ENCODE measurements around the gene PLCB4.

PLCB4 gene

GRCh38 chr20:9076440-9076839 is 7.6 kb downstream of the PLCB4 start:
- Mint-ChIP-seq H3K36me3 (no peaks in the 10 kb centered on the region), H3K9me3 (peaks cover 4% of the 10 kb centered on the region), H3K4me1 (no peaks in the 10 kb centered on the region), H3K4me3 (no peak overlapping the region), H3K27ac (no peak overlapping the region)
- no peak for ATAC-seq
- no peak for DNase-seq (ENCODE audit: low spot score in 2 of 2)

GRCh38 chr20:9078826-9079731 is 10.2 kb downstream of the PLCB4 start:
- no peaks in the 10 kb centered on the region for H3K4me1 Mint-ChIP-seq
- H3K36me3 Mint-ChIP-seq, result no peaks in the 10 kb centered on the region
- H3K4me3 Mint-ChIP-seq, result no peak overlapping the region
- peaks cover 4% of the 10 kb centered on the region for H3K9me3 Mint-ChIP-seq
- no peak overlapping the region for H3K27ac Mint-ChIP-seq
- ATAC-seq (no peak), DNase-seq (ENCODE audit: low spot score in 2 of 2) (no peak)

GRCh38 chr20:9081423-9081966 is 12.6 kb downstream of the PLCB4 start:
- H3K27ac Mint-ChIP-seq, result no peak overlapping the region
- no peak for DNase-seq (ENCODE audit: low spot score in 2 of 2)
- ATAC-seq, result no peak
- H3K4me1 Mint-ChIP-seq, result no peaks in the 10 kb centered on the region
- no peaks in the 10 kb centered on the region for H3K36me3 Mint-ChIP-seq
- H3K9me3 Mint-ChIP-seq, result peaks cover 4% of the 10 kb centered on the region
- no peak overlapping the region for H3K4me3 Mint-ChIP-seq

- Mint-ChIP-seq H3K36me3 (no peaks in the 10 kb centered on the region), H3K9me3 (peaks cover 4% of the 10 kb centered on the region)
Observed at GRCh38 chr20:9082741-9083140, 13.9 kb downstream of the PLCB4 start.

GRCh38 chr20:9087531-9088217 is 18.8 kb downstream of the PLCB4 start:
- ATAC-seq (no peak), DNase-seq (ENCODE audit: low spot score in 2 of 2) (no peak)
- Mint-ChIP-seq H3K36me3 (no peaks in the 10 kb centered on the region), H3K9me3 (no peaks in the 10 kb centered on the region), H3K27ac (no peak overlapping the region), H3K4me3 (no peak overlapping the region), H3K4me1 (no peaks in the 10 kb centered on the region)

More at GRCh38 chr20:9082741-9083140, 13.9 kb downstream of the PLCB4 start:
- DNase-seq (ENCODE audit: low spot score in 2 of 2) (no peak), ATAC-seq (no peak)
- no peak overlapping the region for H3K4me3 Mint-ChIP-seq
- no peak overlapping the region for H3K27ac Mint-ChIP-seq
- H3K4me1 Mint-ChIP-seq, result no peaks in the 10 kb centered on the region

GRCh38 chr20:9088556-9088955 is 19.7 kb downstream of the PLCB4 start:
- no peak for ATAC-seq
- Mint-ChIP-seq H3K27ac (no peak overlapping the region), H3K9me3 (no peaks in the 10 kb centered on the region), H3K36me3 (no peaks in the 10 kb centered on the region), H3K4me1 (no peaks in the 10 kb centered on the region), H3K4me3 (no peak overlapping the region)
- no peak for DNase-seq (ENCODE audit: low spot score in 2 of 2)

GRCh38 chr20:9092113-9092512 is 23.2 kb downstream of the PLCB4 start:
- H3K27ac Mint-ChIP-seq, result no peak overlapping the region

GRCh38 chr20:9092655-9093054 is 23.8 kb downstream of the PLCB4 start:
- Mint-ChIP-seq H3K36me3 (no peaks in the 10 kb centered on the region), H3K27ac (no peak overlapping the region), H3K9me3 (peaks cover 2% of the 10 kb centered on the region), H3K4me1 (no peaks in the 10 kb centered on the region), H3K4me3 (no peak overlapping the region)
- ATAC-seq, result no peak
- no peak for DNase-seq (ENCODE audit: low spot score in 2 of 2)

More at GRCh38 chr20:9092113-9092512, 23.2 kb downstream of the PLCB4 start:
- H3K9me3 Mint-ChIP-seq, result no peaks in the 10 kb centered on the region
- ATAC-seq (no peak), DNase-seq (ENCODE audit: low spot score in 2 of 2) (no peak)
- H3K36me3 Mint-ChIP-seq, result no peaks in the 10 kb centered on the region
- no peaks in the 10 kb centered on the region for H3K4me1 Mint-ChIP-seq
- no peak overlapping the region for H3K4me3 Mint-ChIP-seq

GRCh38 chr20:9093218-9093957 is 24.5 kb downstream of the PLCB4 start:
- DNase-seq (ENCODE audit: low spot score in 2 of 2) (no peak), ATAC-seq (no peak)
- Mint-ChIP-seq H3K4me1 (no peaks in the 10 kb centered on the region), H3K27ac (no peak overlapping the region), H3K4me3 (no peak overlapping the region), H3K36me3 (no peaks in the 10 kb centered on the region), H3K9me3 (peaks cover 4% of the 10 kb centered on the region)

- no peak for ATAC-seq
- H3K4me1 Mint-ChIP-seq, result no peaks in the 10 kb centered on the region
- DNase-seq (ENCODE audit: low spot score in 2 of 2), result no peak
- H3K4me3 Mint-ChIP-seq, result no peak overlapping the region
- no peak overlapping the region for H3K27ac Mint-ChIP-seq
- peaks cover 4% of the 10 kb centered on the region for H3K9me3 Mint-ChIP-seq
- no peaks in the 10 kb centered on the region for H3K36me3 Mint-ChIP-seq
Observed at GRCh38 chr20:9099372-9099771, 30.5 kb downstream of the PLCB4 start.

GRCh38 chr20:9100691-9101090 is 31.8 kb downstream of the PLCB4 start:
- Mint-ChIP-seq H3K9me3 (peaks cover 7% of the 10 kb centered on the region), H3K4me3 (no peak overlapping the region), H3K4me1 (no peaks in the 10 kb centered on the region), H3K36me3 (no peaks in the 10 kb centered on the region), H3K27ac (no peak overlapping the region)
- ATAC-seq (no peak), DNase-seq (ENCODE audit: low spot score in 2 of 2) (no peak)

GRCh38 chr20:9102456-9102855 is 33.6 kb downstream of the PLCB4 start:
- Mint-ChIP-seq H3K4me3 (no peak overlapping the region), H3K4me1 (no peaks in the 10 kb centered on the region), H3K36me3 (no peaks in the 10 kb centered on the region), H3K9me3 (peaks cover 7% of the 10 kb centered on the region), H3K27ac (no peak overlapping the region)
- ATAC-seq (no peak), DNase-seq (ENCODE audit: low spot score in 2 of 2) (no peak)

GRCh38 chr20:9103955-9104354 is 35.1 kb downstream of the PLCB4 start:
- Mint-ChIP-seq H3K9me3 (peaks cover 4% of the 10 kb centered on the region), H3K36me3 (no peaks in the 10 kb centered on the region), H3K4me3 (no peak overlapping the region), H3K4me1 (no peaks in the 10 kb centered on the region), H3K27ac (no peak overlapping the region)
- no peak for ATAC-seq
- no peak for DNase-seq (ENCODE audit: low spot score in 2 of 2)

GRCh38 chr20:9108260-9108659 is 39.4 kb downstream of the PLCB4 start:
- ATAC-seq (no peak), DNase-seq (ENCODE audit: low spot score in 2 of 2) (no peak)
- H3K27ac Mint-ChIP-seq, result no peak overlapping the region
- H3K4me3 Mint-ChIP-seq, result no peak overlapping the region
- H3K4me1 Mint-ChIP-seq, result no peaks in the 10 kb centered on the region
- peaks cover 4% of the 10 kb centered on the region for H3K9me3 Mint-ChIP-seq
- no peaks in the 10 kb centered on the region for H3K36me3 Mint-ChIP-seq

- Mint-ChIP-seq H3K27ac (no peak overlapping the region), H3K9me3 (peaks cover 2% of the 10 kb centered on the region), H3K4me1 (no peaks in the 10 kb centered on the region), H3K36me3 (no peaks in the 10 kb centered on the region), H3K4me3 (no peak overlapping the region)
- ATAC-seq (no peak), DNase-seq (ENCODE audit: low spot score in 2 of 2) (no peak)
Observed at GRCh38 chr20:9109566-9109965, 40.7 kb downstream of the PLCB4 start.
